SK-N-SH (cell line): Measurements from ENCODE around the gene CILP. TPM values are rescaled to one million over a fixed set of nuclear protein-coding genes. Genes with fewer than 3 reads are reported as not detected.

ENCODE experiments used
- CTCF ChIA-PET: fragments of 300-600, 350-600 bp; formaldehyde crosslinking; extraction: SDS; loops from one replicate; lab custom pipeline; 2021; lab: Yijun Ruan, JAX
- POLR2A ChIA-PET: fragments of 350-600 bp; sonication (Branson Sonifier 250); formaldehyde crosslinking; extraction: SDS; loops from one replicate; lab custom pipeline; 2020; ENCODE audit warnings: antibody characterized with exemption, inconsistent platforms; lab: Yijun Ruan, JAX
- DNase-seq: peaks from one replicate; pipeline ENCODE4 v3.0.0; 2012
- H2AFZ ChIP-seq: fragments of 200-600 bp; sonication (generic); 2 replicates; pipeline ENCODE4 v1.8.1; 2016; ENCODE audit warnings: antibody characterized with exemption, mild to moderate bottlenecking, low read depth
- H3F3A ChIP-seq: fragments of 200-600 bp; sonication (generic); replicated peaks from 2 replicates; pipeline ENCODE3; 2016; ENCODE audit warnings: antibody characterized with exemption, mild to moderate bottlenecking; ENCODE audit not compliant: insufficient read depth
- H3K27ac ChIP-seq, 2 experiments: fragments of 200-500 bp in 1 of 2; fragments of 200-600 bp in 1 of 2; sonication (Bioruptor generic) in 1 of 2; sonication (generic), shearing (Covaris generic) in 1 of 2; 2 replicates each; pipeline versions ENCODE4 v1.5.1 to v1.6.1; 2014 to 2016; ENCODE audit warnings: low read depth in 2 of 2, inconsistent platforms in 1 of 2, low read length in 1 of 2, mild to moderate bottlenecking in 1 of 2, mixed read lengths in 1 of 2
- H3K27me3 ChIP-seq: fragments of 200-600 bp; sonication (generic), shearing (Covaris generic); 2 replicates; pipeline ENCODE4 v1.6.1; 2016; ENCODE audit warnings: mixed run types; ENCODE audit not compliant: insufficient read depth
- H3K36me3 ChIP-seq, 2 experiments: fragments of 200-500 bp in 1 of 2; fragments of 200-600 bp in 1 of 2; sonication (Bioruptor generic) in 1 of 2; sonication (generic) in 1 of 2; replicated peaks in 1 of 2; 2 replicates each; pipeline versions ENCODE3 to v1.5.1; 2014 to 2016; ENCODE audit warnings: low read length in 1 of 2, mild to moderate bottlenecking in 1 of 2; ENCODE audit not compliant: insufficient read depth in 2 of 2, control insufficient read depth in 1 of 2
- H3K4me1 ChIP-seq, 2 experiments: fragments of 200-500 bp in 1 of 2; fragments of 200-600 bp in 1 of 2; sonication (Bioruptor generic) in 1 of 2; sonication (generic), shearing (Covaris generic) in 1 of 2; 2 replicates each; pipeline versions ENCODE4 v1.5.1 to v1.6.1; 2014 to 2016; ENCODE audit warnings: low read depth in 1 of 2, low read length in 1 of 2, mixed run types in 1 of 2; ENCODE audit not compliant: insufficient read depth in 2 of 2, control insufficient read depth in 1 of 2
- H3K4me2 ChIP-seq: fragments of 200-600 bp; sonication (generic), shearing (Covaris generic); 2 replicates; pipeline ENCODE4 v1.6.1; 2017; ENCODE audit warnings: mixed run types
- H3K4me3 ChIP-seq, 2 experiments: fragments of 200-500 bp in 1 of 2; fragments of 200-600 bp in 1 of 2; sonication (Bioruptor generic) in 1 of 2; sonication (generic), shearing (Covaris generic) in 1 of 2; 2 replicates each; pipeline versions ENCODE4 v1.5.1 to v1.8.1; 2014 to 2016; ENCODE audit warnings: low read depth in 2 of 2, inconsistent platforms in 1 of 2, low read length in 1 of 2, mild to moderate bottlenecking in 1 of 2, mixed read lengths in 1 of 2, moderate library complexity in 1 of 2
- H3K79me2 ChIP-seq: fragments of 200-600 bp; sonication (generic); 2 replicates; pipeline ENCODE4 v1.8.1; 2017; ENCODE audit warnings: mild to moderate bottlenecking; ENCODE audit not compliant: insufficient read depth
- H3K9ac ChIP-seq: fragments of 200-600 bp; sonication (generic); 2 replicates; pipeline ENCODE4 v1.6.1; 2017; ENCODE audit warnings: mixed run types
- H3K9me2 ChIP-seq: fragments of 200-600 bp; sonication (generic); 2 replicates; pipeline ENCODE4 v1.6.1; 2017; ENCODE audit warnings: mixed run types
- H3K9me3 ChIP-seq: fragments of 200-600 bp; sonication (generic); 2 replicates; pipeline ENCODE4 v1.6.1; 2017; ENCODE audit warnings: mixed run types, mild to moderate bottlenecking, moderate library complexity
- H4K20me1 ChIP-seq: fragments of 200-600 bp; sonication (generic); 2 replicates; pipeline ENCODE4 v1.6.1; 2017; ENCODE audit warnings: mild to moderate bottlenecking, mixed run types; ENCODE audit not compliant: insufficient read depth
- GATA2 ChIP-seq: sonication (generic); formaldehyde crosslinking; IDR thresholded peaks from 2 replicates; pipeline ENCODE4 v1.5.0; 2020; ENCODE audit warnings: mild to moderate bottlenecking, missing genetic modification reagents
- JUND ChIP-seq: IDR thresholded peaks from 2 replicates; pipeline ENCODE4 v1.4.0; 2012
- MXI1 ChIP-seq: IDR thresholded peaks from 2 replicates; pipeline ENCODE4 v1.6.1; 2012; ENCODE audit warnings: mild to moderate bottlenecking, low read depth, low read length, improper control_type of control experiment
- PBX3 ChIP-seq: IDR thresholded peaks from 2 replicates; pipeline ENCODE4; 2012
- POLR2AphosphoS5 ChIP-seq: IDR thresholded peaks from 2 replicates; pipeline ENCODE4 v1.6.1; 2012; ENCODE audit warnings: low read depth, low read length
- TAF1 ChIP-seq: IDR thresholded peaks from 2 replicates; pipeline ENCODE4 v1.6.1; 2012; ENCODE audit warnings: low read depth, mild to moderate bottlenecking, low read length, moderate library complexity, borderline replicate concordance
- TEAD4 ChIP-seq: IDR thresholded peaks from 2 replicates; pipeline ENCODE4 v1.4.0; 2012; ENCODE audit warnings: mild to moderate bottlenecking, borderline replicate concordance; ENCODE audit not compliant: insufficient read depth
- YY1 ChIP-seq: IDR thresholded peaks from 2 replicates; pipeline ENCODE4 v1.4.0; 2012; ENCODE audit warnings: low read depth, mild to moderate bottlenecking
- WGBS: methylation state at CpG from one replicate; pipeline ENCODE4 v1.1.6; 2017; ENCODE audit warnings: low lambda C conversion rate; 5-methylcytosine and 5-hydroxymethylcytosine counted together
- polyA plus RNA-seq, 3 experiments: library from polyadenylated mRNA; depleted of rRNA; stranded (reverse); fragments of >200 nt; gene quantifications; 2 replicates each; pipeline ENCODE4 v1.2.3, GENCODE V29; 2012
- TF ChIP-seq, protein P1 (sequence below): IDR thresholded peaks from 2 replicates; pipeline ENCODE4 v1.4.0; 2012; ENCODE audit warnings: low read depth, borderline replicate concordance
- TF ChIP-seq, protein P2 (sequence below): IDR thresholded peaks from 2 replicates; pipeline ENCODE4 v1.6.1; 2012; ENCODE audit warnings: mild to moderate bottlenecking, low read depth, low read length, moderate library complexity

Gene CILP
- polyA plus RNA-seq, 1 of the 3 experiments (the other 2 are of a cell fraction), result 0.03 TPM

- WGBS, result 97% methylated on average over 2 of the region's 2 CpGs
- Histone ChIP-seq H3K9me2 (no peaks in the 10 kb centered on the region), H3K4me3 (no peak overlapping the region), H3K27me3 (no peaks in the 10 kb centered on the region), H4K20me1 (no peaks in the 10 kb centered on the region), H3F3A (peaks cover 12% of the 10 kb centered on the region), H3K9ac (no peak overlapping the region), H3K9me3 (no peaks in the 10 kb centered on the region), H3K79me2 (peaks cover 50% of the 10 kb centered on the region), H2AFZ (no peak overlapping the region), H3K27ac (no peak overlapping the region), H3K4me1 (peaks cover 0 to 6% of the 10 kb centered on the region in 2 experiments; a peak in 1 of 4 replicates), H3K4me2 (no peak overlapping the region), H3K36me3 (peaks cover 34 to 52% of the 10 kb centered on the region in 2 experiments)
- DNase-seq, result no peak
- ChIA-PET CTCF (interaction anchor here (1.1 kb wide), 1 partner anchor 105 kb away, joined by 5 read pairs; no protein-coding TSS in a partner anchor), POLR2A (no interaction called here)
- no peak for TF ChIP-seq TAF1
These were observed 45.4 kb downstream of the CILP start for GRCh38 chr15:65165875-65166274.

DNA sequence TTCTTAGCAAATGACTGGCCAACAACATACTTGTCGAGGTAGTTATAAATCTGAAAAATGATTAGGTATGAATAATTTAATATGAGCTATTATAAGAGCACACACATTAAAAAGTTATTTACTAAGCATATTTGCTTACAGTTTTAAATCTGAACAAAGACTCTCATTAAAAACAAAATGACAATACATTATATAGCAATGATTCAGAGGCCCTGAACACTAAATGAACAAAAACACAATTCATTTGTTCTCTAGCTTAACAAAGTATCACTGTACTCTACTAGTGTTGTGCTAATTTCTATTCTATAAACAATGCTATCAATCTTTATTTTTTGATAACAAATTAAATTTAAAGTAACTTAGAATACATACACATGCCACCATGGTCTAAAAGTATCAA, 47.1 kb downstream of the CILP start:
- Histone ChIP-seq H3K9ac (no peak overlapping the region), H3K9me2 (no peaks in the 10 kb centered on the region), H2AFZ (no peak overlapping the region), H3K27ac (no peak overlapping the region), H4K20me1 (no peaks in the 10 kb centered on the region), H3K9me3 (no peaks in the 10 kb centered on the region), H3K36me3 (peaks cover 33 to 44% of the 10 kb centered on the region in 2 experiments), H3F3A (peaks cover 12% of the 10 kb centered on the region), H3K4me3 (no peak overlapping the region), H3K27me3 (no peaks in the 10 kb centered on the region), H3K4me1 (peaks cover 0 to 6% of the 10 kb centered on the region in 2 experiments; a peak in 1 of 4 replicates), H3K79me2 (peaks cover 39% of the 10 kb centered on the region), H3K4me2 (no peak overlapping the region)
- CTCF ChIA-PET, result interaction anchor here (0.6 to 1.2 kb wide), 2 partner anchors 12 to 134 kb away, joined by 3 read pairs; no protein-coding TSS in a partner anchor
- 77% methylated on average over 1 of the region's 1 CpG for WGBS
- DNase-seq, result no peak
- TF ChIP-seq POLR2AphosphoS5 (no peak), GATA2 (CRISPR knock-in tag) (no peak), TEAD4 (no peak), YY1 (no peak), JUND (no peak), PBX3 (no peak), TAF1 (no peak), MXI1 (no peak)
- TF ChIP-seq, protein P1, sequence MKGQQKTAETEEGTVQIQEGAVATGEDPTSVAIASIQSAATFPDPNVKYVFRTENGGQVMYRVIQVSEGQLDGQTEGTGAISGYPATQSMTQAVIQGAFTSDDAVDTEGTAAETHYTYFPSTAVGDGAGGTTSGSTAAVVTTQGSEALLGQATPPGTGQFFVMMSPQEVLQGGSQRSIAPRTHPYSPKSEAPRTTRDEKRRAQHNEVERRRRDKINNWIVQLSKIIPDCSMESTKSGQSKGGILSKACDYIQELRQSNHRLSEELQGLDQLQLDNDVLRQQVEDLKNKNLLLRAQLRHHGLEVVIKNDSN, result no peak
- TF ChIP-seq, protein P2, sequence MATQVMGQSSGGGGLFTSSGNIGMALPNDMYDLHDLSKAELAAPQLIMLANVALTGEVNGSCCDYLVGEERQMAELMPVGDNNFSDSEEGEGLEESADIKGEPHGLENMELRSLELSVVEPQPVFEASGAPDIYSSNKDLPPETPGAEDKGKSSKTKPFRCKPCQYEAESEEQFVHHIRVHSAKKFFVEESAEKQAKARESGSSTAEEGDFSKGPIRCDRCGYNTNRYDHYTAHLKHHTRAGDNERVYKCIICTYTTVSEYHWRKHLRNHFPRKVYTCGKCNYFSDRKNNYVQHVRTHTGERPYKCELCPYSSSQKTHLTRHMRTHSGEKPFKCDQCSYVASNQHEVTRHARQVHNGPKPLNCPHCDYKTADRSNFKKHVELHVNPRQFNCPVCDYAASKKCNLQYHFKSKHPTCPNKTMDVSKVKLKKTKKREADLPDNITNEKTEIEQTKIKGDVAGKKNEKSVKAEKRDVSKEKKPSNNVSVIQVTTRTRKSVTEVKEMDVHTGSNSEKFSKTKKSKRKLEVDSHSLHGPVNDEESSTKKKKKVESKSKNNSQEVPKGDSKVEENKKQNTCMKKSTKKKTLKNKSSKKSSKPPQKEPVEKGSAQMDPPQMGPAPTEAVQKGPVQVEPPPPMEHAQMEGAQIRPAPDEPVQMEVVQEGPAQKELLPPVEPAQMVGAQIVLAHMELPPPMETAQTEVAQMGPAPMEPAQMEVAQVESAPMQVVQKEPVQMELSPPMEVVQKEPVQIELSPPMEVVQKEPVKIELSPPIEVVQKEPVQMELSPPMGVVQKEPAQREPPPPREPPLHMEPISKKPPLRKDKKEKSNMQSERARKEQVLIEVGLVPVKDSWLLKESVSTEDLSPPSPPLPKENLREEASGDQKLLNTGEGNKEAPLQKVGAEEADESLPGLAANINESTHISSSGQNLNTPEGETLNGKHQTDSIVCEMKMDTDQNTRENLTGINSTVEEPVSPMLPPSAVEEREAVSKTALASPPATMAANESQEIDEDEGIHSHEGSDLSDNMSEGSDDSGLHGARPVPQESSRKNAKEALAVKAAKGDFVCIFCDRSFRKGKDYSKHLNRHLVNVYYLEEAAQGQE, result no peak
- POLR2A ChIA-PET, result no interaction called here
